Left lobe of liver (tissue), 2 donors: Measurements from ENCODE around the gene MAP2K5. TPM values are rescaled to one million over a fixed set of nuclear protein-coding genes. Genes with fewer than 3 reads are reported as not detected.

Experiments used
- ATAC-seq: fragments of 200-7000 bp; cut with Tn5 transposase; one replicate; pipeline ENCODE4 v1.9.1; 2020; ENCODE audit warnings: mild to moderate bottlenecking, moderate library complexity
- DNase-seq: peaks from one replicate; pipeline ENCODE4 v3.0.0-alpha.2; 2020; ENCODE audit warnings: low spot score
- total RNA-seq: library from RNA; stranded (reverse); gene quantifications from one replicate; pipeline ENCODE4 v1.2.1, GENCODE V29; 2021
- donor health status: DM: no; HTN: no; CAD: no; lungs with moderate emphysema.
- donor health status: DM: no; HTN: yes; CAD: no.

MAP2K5 gene
- total RNA-seq, 1 donor from 2014 or later = 9.9 TPM

- ATAC-seq = no peak
- no peak for DNase-seq
Observed at GRCh38 chr15:67820122-67820991, 277.9 kb downstream of the MAP2K5 start.

- DNase-seq (no peak), ATAC-seq (peak; percentile 70)
Observed at GRCh38 chr15:67820992-67821783, 278.7 kb downstream of the MAP2K5 start.

- DNase-seq (no peak), ATAC-seq (no peak)
Observed at GRCh38 chr15:67821784-67822440, 279.4 kb downstream of the MAP2K5 start.

GRCh38 chr15:67822537-67823313 is 280.2 kb downstream of the MAP2K5 start:
- ATAC-seq = no peak
- no peak for DNase-seq

- no peak for ATAC-seq
- DNase-seq = no peak
Observed at GRCh38 chr15:67823314-67824196, 281.1 kb downstream of the MAP2K5 start.

GRCh38 chr15:67824197-67824968 is 281.9 kb downstream of the MAP2K5 start:
- DNase-seq = no peak
- no peak for ATAC-seq

GRCh38 chr15:67824976-67825880 is 282.7 kb downstream of the MAP2K5 start, which contains the start of gene SKOR1:
SKOR1 (plus strand) TSS chr15:67825509; CDS start chr15:67825603, 94 bp downstream.
- peak; percentile 45 for ATAC-seq
- DNase-seq = no peak

- DNase-seq = no peak
- no peak for ATAC-seq
Observed at GRCh38 chr15:67825881-67826716, 283.6 kb downstream of the MAP2K5 start.

GRCh38 chr15:67826717-67827561 is 284.4 kb downstream of the MAP2K5 start:
- ATAC-seq = peak; percentile 14
- DNase-seq = no peak

- no peak for DNase-seq
- ATAC-seq = no peak
Observed at GRCh38 chr15:67827562-67828277, 285.2 kb downstream of the MAP2K5 start.

GRCh38 chr15:67828278-67828968 is 285.9 kb downstream of the MAP2K5 start:
- no peak for DNase-seq
- no peak for ATAC-seq

- ATAC-seq = no peak
- DNase-seq = no peak
Observed at GRCh38 chr15:67828969-67829646, 286.6 kb downstream of the MAP2K5 start.

GRCh38 chr15:67829647-67830504 is 287.4 kb downstream of the MAP2K5 start:
- DNase-seq (no peak), ATAC-seq (no peak)
